Psoas muscle (tissue), 8 donors: ENCODE results near the gene TTLL4. TPM values are rescaled to one million over a fixed set of nuclear protein-coding genes. Genes with fewer than 3 reads are reported as not detected.

ENCODE experiments used
- ATAC-seq, 4 donors: fragments of 200-7000 bp; cut with Tn5 transposase; one replicate each; pipeline ENCODE4 v1.9.1; 2020; ENCODE audit warnings: moderate library complexity in 3 of 4, mild to moderate bottlenecking in 2 of 4
- DNase-seq, 2 donors: peaks; one replicate each; pipeline ENCODE4 v3.0.0-alpha.2; 2020
- H3K27ac ChIP-seq: fragments of 200-600 bp; one replicate; pipeline ENCODE4 v1.8.0; 2022
- H3K27me3 ChIP-seq, 3 donors: fragments of 200-600 bp in 1 of 3; one replicate each; pipeline versions ENCODE4 v1.6.1 to v1.8.0; 2013 to 2022; ENCODE audit warnings: low read length in 2 of 3, mild to moderate bottlenecking in 2 of 3, moderate library complexity in 1 of 3; ENCODE audit not compliant: insufficient read depth in 3 of 3
- H3K36me3 ChIP-seq, 2 donors: fragments of 200-600 bp in 1 of 2; one replicate each; pipeline versions ENCODE4 v1.6.1 to v1.8.0; 2013 to 2022; ENCODE audit warnings: low read depth in 1 of 2, mild to moderate bottlenecking in 1 of 2, moderate library complexity in 1 of 2; ENCODE audit not compliant: insufficient read depth in 1 of 2
- H3K4me1 ChIP-seq: fragments of 200-600 bp; one replicate; pipeline ENCODE4 v1.8.0; 2022
- H3K4me3 ChIP-seq: fragments of 200-600 bp; one replicate; pipeline ENCODE4 v1.8.0; 2022; ENCODE audit warnings: mild to moderate bottlenecking
- H3K9me3 ChIP-seq: fragments of 200-600 bp; one replicate; pipeline ENCODE4 v1.8.0; 2022
- CTCF ChIP-seq: fragments of 200-600 bp; IDR thresholded peaks from one replicate; pipeline ENCODE4 v1.8.0; 2022; ENCODE audit warnings: antibody characterized with exemption
- WGBS, 3 donors: extraction: QIAGEN DNeasy Blood & Tissue Kit; methylation state at CpG; one replicate each; pipeline versions ENCODE4 v1.1.6 to v1.1.7; 2013; 5-methylcytosine and 5-hydroxymethylcytosine counted together
- intact Hi-C, 2 donors: fragments of 100-400 bp; cut with DNase I; formaldehyde crosslinking; loops; one replicate each; pipeline versions ENCODE4 v1.11.0 to v1.14.2; 2022
- polyA plus RNA-seq, 3 donors: library from polyadenylated mRNA; stranded (reverse); fragments of 200-250 nt; gene quantifications; one replicate each; pipeline ENCODE4 v1.2.3, GENCODE V29; 2013
- total RNA-seq, 4 donors: library from RNA; stranded (reverse); fragmentation: NEBNext Ultra II Directional in 2 of 4; extraction: Animal tissue kit (Norgen Biotek cat#: 25700) in 2 of 4; gene quantifications; one replicate each; pipeline versions ENCODE4 v1.2.1 to v1.2.4, GENCODE V29; 2021 to 2023
- donor health status: healthy with polysubstance abuse.
- donor health status: DM: no; HTN: no; CAD: no; lungs with moderate emphysema.
- donor health status: Bipolar disorder and iron deficiency.
- donor health status: healthy.
- donor health status: DM: yes; HTN: yes; CAD: no.
- donor health status: DM: no; HTN: no; CAD: no.
- donor health status: DM: no; HTN: no; CAD: no.
- donor health status: DM: yes; HTN: yes; CAD: no.

The TTLL4 gene
- total and polyA plus RNA-seq, 7 donors, result 9.2 to 15.7 (median 14.0) TPM

- peak overlapping the region; percentile 47 for H3K27ac ChIP-seq
- H3K9me3 ChIP-seq, result no peaks in the 10 kb centered on the region
- no peak overlapping the region for H3K4me3 ChIP-seq
- peaks cover 0 to 1% of the 10 kb centered on the region in 2 donors for H3K36me3 ChIP-seq
- 31 to 71% (median 39%) methylated on average over 2 of the region's 2 CpGs for WGBS, 3 donors
- no peak for TF ChIP-seq CTCF
- DNase-seq, result no peak
- no peaks in the 10 kb centered on the region for H3K27me3 ChIP-seq
- peaks cover 23% of the 10 kb centered on the region for H3K4me1 ChIP-seq
- intact Hi-C loops, result no loop called here
- ATAC-seq, result peak in 2 of 4 donors; percentile 29 to 33
These were observed 22.1 kb downstream of the TTLL4 start for GRCh38 chr2:218732761-218733158.

- Histone ChIP-seq H3K36me3 (peaks cover 0 to 8% of the 10 kb centered on the region in 2 donors), H3K27me3 (no peaks in the 10 kb centered on the region), H3K4me3 (no peak overlapping the region), H3K9me3 (no peaks in the 10 kb centered on the region), H3K27ac (peak overlapping the region; percentile 33), H3K4me1 (peaks cover 23% of the 10 kb centered on the region)
- 78 to 97% (median 90%) methylated on average over 6 of the region's 6 CpGs for WGBS, 3 donors
- ATAC-seq, result peak; percentile 55 to 89 (median 74)
- DNase-seq, result peak in 1 of 2 donors; percentile 21
- no peak for TF ChIP-seq CTCF
- intact Hi-C loops, result no loop called here
These were observed 22.8 kb downstream of the TTLL4 start for GRCh38 chr2:218733171-218734021.

GRCh38 chr2:218734190-218734975 is 23.7 kb downstream of the TTLL4 start:
- intact Hi-C loops, result no loop called here
- no peak for DNase-seq
- H3K9me3 ChIP-seq, result no peaks in the 10 kb centered on the region
- peaks cover 0 to 18% of the 10 kb centered on the region in 2 donors for H3K36me3 ChIP-seq
- no peak for ATAC-seq
- H3K27ac ChIP-seq, result no peak overlapping the region
- no peak for TF ChIP-seq CTCF
- H3K4me3 ChIP-seq, result no peak overlapping the region
- WGBS, 3 donors, result 92 to 94% (median 92%) methylated on average over 8 of the region's 8 CpGs
- H3K27me3 ChIP-seq, result no peaks in the 10 kb centered on the region
- peaks cover 23% of the 10 kb centered on the region for H3K4me1 ChIP-seq

GRCh38 chr2:218736531-218736930 is 25.9 kb downstream of the TTLL4 start:
- H3K4me1 ChIP-seq, result peaks cover 20% of the 10 kb centered on the region
- ATAC-seq (no peak), DNase-seq (no peak)
- TF ChIP-seq CTCF, result no peak
- intact Hi-C loops, result no loop called here
- H3K36me3 ChIP-seq, result peaks cover 10 to 39% of the 10 kb centered on the region in 2 donors
- no peak overlapping the region for H3K27ac ChIP-seq
- WGBS, 3 donors, result 61 to 75% (median 65%) methylated on average over 2 of the region's 2 CpGs
- H3K9me3 ChIP-seq, result no peaks in the 10 kb centered on the region
- H3K4me3 ChIP-seq, result no peak overlapping the region
- no peaks in the 10 kb centered on the region for H3K27me3 ChIP-seq
